Nephron progenitor cell (in vitro differentiated cells): ENCODE measurements around the gene PTPRF.

Experiments used
- DNase-seq: peaks from one replicate; pipeline ENCODE4 v3.0.0; 2021
- H3K27ac Mint-ChIP-seq: 2 replicates; pipeline ENCODE4 v1.8.0; 2021; ENCODE audit warnings: mild to moderate bottlenecking, moderate library complexity, mixed read lengths
- H3K27me3 Mint-ChIP-seq: 2 replicates; pipeline ENCODE4 v1.8.0; 2021; ENCODE audit warnings: mild to moderate bottlenecking, low read depth, mixed read lengths; ENCODE audit not compliant: poor library complexity
- H3K36me3 Mint-ChIP-seq: 2 replicates; pipeline ENCODE4 v1.8.0; 2021; ENCODE audit warnings: low read depth, mixed read lengths
- H3K4me1 Mint-ChIP-seq: 2 replicates; pipeline ENCODE4 v1.8.0; 2021; ENCODE audit warnings: mixed read lengths
- H3K4me3 Mint-ChIP-seq: 2 replicates; pipeline ENCODE4 v1.8.0; 2021; ENCODE audit warnings: mild to moderate bottlenecking, moderate library complexity, mixed read lengths
- H3K9me3 Mint-ChIP-seq: 2 replicates; pipeline ENCODE4 v1.8.0; 2021; ENCODE audit warnings: mild to moderate bottlenecking, moderate library complexity, mixed read lengths
- CTCF ChIP-seq: fragments of 200-600 bp; sonication (generic); IDR thresholded peaks from 2 replicates; pipeline ENCODE4 v1.5.0; 2021; ENCODE audit warnings: antibody characterized with exemption

The PTPRF gene

GRCh38 chr1:43541141-43541540 lies 10.5 kb downstream of the PTPRF start:
- Mint-ChIP-seq H3K4me3 (peak overlapping the region; percentile 23), H3K9me3 (no peaks in the 10 kb centered on the region), H3K27ac (peak overlapping the region; percentile 96), H3K36me3 (peaks cover 28% of the 10 kb centered on the region), H3K4me1 (peaks cover 92% of the 10 kb centered on the region), H3K27me3 (peaks cover 3% of the 10 kb centered on the region)
- DNase-seq = no peak
- TF ChIP-seq CTCF = no peak

- DNase-seq = no peak
- no peak overlapping the region for H3K4me3 Mint-ChIP-seq
- H3K4me1 Mint-ChIP-seq = peaks cover 97% of the 10 kb centered on the region
- H3K9me3 Mint-ChIP-seq = no peaks in the 10 kb centered on the region
- H3K27ac Mint-ChIP-seq = no peak overlapping the region
- peaks cover 3% of the 10 kb centered on the region for H3K27me3 Mint-ChIP-seq
- peaks cover 31% of the 10 kb centered on the region for H3K36me3 Mint-ChIP-seq
- no peak for TF ChIP-seq CTCF
These were observed 11.2 kb downstream of the PTPRF start for GRCh38 chr1:43541721-43542401.

GRCh38 chr1:43542527-43543458 lies 12.1 kb downstream of the PTPRF start:
- TF ChIP-seq CTCF = no peak
- H3K27ac Mint-ChIP-seq = no peak overlapping the region
- no peak for DNase-seq
- H3K27me3 Mint-ChIP-seq = peaks cover 3% of the 10 kb centered on the region
- H3K4me3 Mint-ChIP-seq = no peak overlapping the region
- H3K9me3 Mint-ChIP-seq = no peaks in the 10 kb centered on the region
- peaks cover 98% of the 10 kb centered on the region for H3K4me1 Mint-ChIP-seq
- peaks cover 27% of the 10 kb centered on the region for H3K36me3 Mint-ChIP-seq

GRCh38 chr1:43543567-43543966 lies 12.9 kb downstream of the PTPRF start:
- Mint-ChIP-seq H3K9me3 (no peaks in the 10 kb centered on the region), H3K4me1 (peaks cover 98% of the 10 kb centered on the region), H3K27ac (peak overlapping the region; percentile 26), H3K4me3 (no peak overlapping the region), H3K36me3 (peaks cover 20% of the 10 kb centered on the region), H3K27me3 (no peaks in the 10 kb centered on the region)
- DNase-seq = no peak
- no peak for TF ChIP-seq CTCF

GRCh38 chr1:43545339-43545694 lies 14.6 kb downstream of the PTPRF start:
- H3K4me1 Mint-ChIP-seq = peaks cover 97% of the 10 kb centered on the region
- no peaks in the 10 kb centered on the region for H3K9me3 Mint-ChIP-seq
- H3K4me3 Mint-ChIP-seq = peak overlapping the region; percentile 63
- no peaks in the 10 kb centered on the region for H3K27me3 Mint-ChIP-seq
- peaks cover 10% of the 10 kb centered on the region for H3K36me3 Mint-ChIP-seq
- DNase-seq = no peak
- TF ChIP-seq CTCF = no peak
- peak overlapping the region; percentile 92 for H3K27ac Mint-ChIP-seq
